HCT116 (cell line): ENCODE data around the gene NOX1.

Source experiments
- CEBPB ChIP-seq: IDR thresholded peaks from 2 replicates; pipeline ENCODE4 v1.6.1; 2012; ENCODE audit warnings: low read depth
- EZH2 ChIP-seq: fragments of 200-600 bp; sonication (generic); IDR thresholded peaks from 2 replicates; pipeline ENCODE4 v1.6.1; 2017; ENCODE audit warnings: antibody characterized with exemption, mixed run types
- JUND ChIP-seq: IDR thresholded peaks from 2 replicates; pipeline ENCODE4 v1.6.1; 2012
- POLR2A ChIP-seq: IDR thresholded peaks from 2 replicates; pipeline ENCODE4 v1.7.0; 2011; ENCODE audit warnings: borderline replicate concordance; ENCODE audit not compliant: insufficient read depth, insufficient read length; ENCODE audit errors: extremely low read depth
- POLR2AphosphoS5 ChIP-seq: IDR thresholded peaks from 2 replicates; pipeline ENCODE4 v1.6.1; 2011; ENCODE audit warnings: mild to moderate bottlenecking, low read depth, low read length, moderate library complexity
- SP1 ChIP-seq: IDR thresholded peaks from 2 replicates; pipeline ENCODE4 v1.6.1; 2012; ENCODE audit warnings: low read depth
- YY1 ChIP-seq: IDR thresholded peaks from 2 replicates; pipeline ENCODE4 v1.6.1; 2011; ENCODE audit warnings: low read length, low read depth, moderate library complexity, mild to moderate bottlenecking; ENCODE audit not compliant: insufficient replicate concordance; ENCODE audit errors: extremely low read depth
- ZFX ChIP-seq: fragments of 450-650 bp; IDR thresholded peaks from 2 replicates; pipeline ENCODE4 v1.6.1; 2017
- TF ChIP-seq, protein P1 (sequence below), 3 experiments: fragments of 200-600 bp in 1 of 3; sonication (generic) in 1 of 3; IDR thresholded peaks in 2 of 3; conservative IDR thresholded peaks in 1 of 3; 2 replicates each; pipeline ENCODE4 v1.5.1; 2012 to 2017; ENCODE audit warnings: low read depth in 2 of 3, low read length in 2 of 3, antibody characterized with exemption in 1 of 3, borderline replicate concordance in 1 of 3, control low read depth in 1 of 3, mild to moderate bottlenecking in 1 of 3, mixed read lengths in 1 of 3, mixed run types in 1 of 3, moderate library complexity in 1 of 3; ENCODE audit not compliant: insufficient read depth in 1 of 3
- TF ChIP-seq, protein P2 (sequence below): IDR thresholded peaks from 2 replicates; pipeline ENCODE4 v1.6.1; 2012
- TF ChIP-seq, protein P3 (sequence below): IDR thresholded peaks from 2 replicates; pipeline ENCODE4 v1.6.1; 2011; ENCODE audit warnings: mild to moderate bottlenecking, low read length, moderate library complexity; ENCODE audit not compliant: insufficient replicate concordance; ENCODE audit errors: extremely low read depth
- TF ChIP-seq, protein P4 (sequence below): IDR thresholded peaks from 2 replicates; pipeline ENCODE4 v1.6.1; 2012

DNA sequence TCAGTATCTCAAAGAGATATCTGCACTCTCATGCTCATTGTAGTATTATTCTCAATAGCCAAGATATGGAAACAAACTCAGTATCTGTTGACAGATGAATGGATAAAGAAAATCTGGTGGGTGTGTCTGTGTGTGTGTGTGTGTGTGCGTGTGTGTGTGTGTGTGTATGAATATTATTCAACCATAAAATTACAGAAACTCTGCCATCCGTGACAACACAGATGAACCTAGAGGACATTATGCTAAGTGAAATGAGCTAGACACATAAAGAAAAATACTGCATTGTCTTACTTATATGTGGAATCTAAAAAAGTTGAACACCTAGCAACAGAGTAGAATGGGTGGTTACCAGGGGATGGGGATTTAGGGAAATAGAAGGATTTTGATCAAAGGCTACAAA, 41.4 kb upstream of the NOX1 start:
- TF ChIP-seq EZH2, result no peak
- TF ChIP-seq, protein P1, sequence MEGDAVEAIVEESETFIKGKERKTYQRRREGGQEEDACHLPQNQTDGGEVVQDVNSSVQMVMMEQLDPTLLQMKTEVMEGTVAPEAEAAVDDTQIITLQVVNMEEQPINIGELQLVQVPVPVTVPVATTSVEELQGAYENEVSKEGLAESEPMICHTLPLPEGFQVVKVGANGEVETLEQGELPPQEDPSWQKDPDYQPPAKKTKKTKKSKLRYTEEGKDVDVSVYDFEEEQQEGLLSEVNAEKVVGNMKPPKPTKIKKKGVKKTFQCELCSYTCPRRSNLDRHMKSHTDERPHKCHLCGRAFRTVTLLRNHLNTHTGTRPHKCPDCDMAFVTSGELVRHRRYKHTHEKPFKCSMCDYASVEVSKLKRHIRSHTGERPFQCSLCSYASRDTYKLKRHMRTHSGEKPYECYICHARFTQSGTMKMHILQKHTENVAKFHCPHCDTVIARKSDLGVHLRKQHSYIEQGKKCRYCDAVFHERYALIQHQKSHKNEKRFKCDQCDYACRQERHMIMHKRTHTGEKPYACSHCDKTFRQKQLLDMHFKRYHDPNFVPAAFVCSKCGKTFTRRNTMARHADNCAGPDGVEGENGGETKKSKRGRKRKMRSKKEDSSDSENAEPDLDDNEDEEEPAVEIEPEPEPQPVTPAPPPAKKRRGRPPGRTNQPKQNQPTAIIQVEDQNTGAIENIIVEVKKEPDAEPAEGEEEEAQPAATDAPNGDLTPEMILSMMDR (IDR thresholded peaks at IDR 0.05 in 2 of 3, conservative IDR thresholded peaks at IDR 0.05 in 1 of 3; ENCODE audit: borderline replicate concordance in 1 of 3, insufficient read depth in 1 of 3, low read depth in 2 of 3, low read length in 2 of 3), result no peak
- no peak for TF ChIP-seq JUND
- TF ChIP-seq, protein P2, sequence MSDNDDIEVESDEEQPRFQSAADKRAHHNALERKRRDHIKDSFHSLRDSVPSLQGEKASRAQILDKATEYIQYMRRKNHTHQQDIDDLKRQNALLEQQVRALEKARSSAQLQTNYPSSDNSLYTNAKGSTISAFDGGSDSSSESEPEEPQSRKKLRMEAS, result no peak
- no peak for TF ChIP-seq POLR2A
- TF ChIP-seq POLR2AphosphoS5, result no peak
- no peak for TF ChIP-seq SP1
- TF ChIP-seq ZFX, result no peak
- TF ChIP-seq, protein P3, sequence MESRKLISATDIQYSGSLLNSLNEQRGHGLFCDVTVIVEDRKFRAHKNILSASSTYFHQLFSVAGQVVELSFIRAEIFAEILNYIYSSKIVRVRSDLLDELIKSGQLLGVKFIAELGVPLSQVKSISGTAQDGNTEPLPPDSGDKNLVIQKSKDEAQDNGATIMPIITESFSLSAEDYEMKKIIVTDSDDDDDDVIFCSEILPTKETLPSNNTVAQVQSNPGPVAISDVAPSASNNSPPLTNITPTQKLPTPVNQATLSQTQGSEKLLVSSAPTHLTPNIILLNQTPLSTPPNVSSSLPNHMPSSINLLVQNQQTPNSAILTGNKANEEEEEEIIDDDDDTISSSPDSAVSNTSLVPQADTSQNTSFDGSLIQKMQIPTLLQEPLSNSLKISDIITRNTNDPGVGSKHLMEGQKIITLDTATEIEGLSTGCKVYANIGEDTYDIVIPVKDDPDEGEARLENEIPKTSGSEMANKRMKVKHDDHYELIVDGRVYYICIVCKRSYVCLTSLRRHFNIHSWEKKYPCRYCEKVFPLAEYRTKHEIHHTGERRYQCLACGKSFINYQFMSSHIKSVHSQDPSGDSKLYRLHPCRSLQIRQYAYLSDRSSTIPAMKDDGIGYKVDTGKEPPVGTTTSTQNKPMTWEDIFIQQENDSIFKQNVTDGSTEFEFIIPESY, result no peak
- TF ChIP-seq YY1, result no peak
- TF ChIP-seq, protein P4, sequence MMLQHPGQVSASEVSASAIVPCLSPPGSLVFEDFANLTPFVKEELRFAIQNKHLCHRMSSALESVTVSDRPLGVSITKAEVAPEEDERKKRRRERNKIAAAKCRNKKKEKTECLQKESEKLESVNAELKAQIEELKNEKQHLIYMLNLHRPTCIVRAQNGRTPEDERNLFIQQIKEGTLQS, result no peak
- no peak for TF ChIP-seq CEBPB
